ENCODE data around the gene RELL1. TPM values are rescaled to one million over a fixed set of nuclear protein-coding genes. Genes with fewer than 3 reads are reported as not detected.

Gene RELL1
- total RNA-seq, 1 donor from 2014 or later: 21.2 TPM

- H3K4me3 Mint-ChIP-seq (ENCODE audit: unreplicated experiment): no peak overlapping the region
- peaks cover 18% of the 10 kb centered on the region for H3K36me3 Mint-ChIP-seq (ENCODE audit: unreplicated experiment)
- H3K4me1 Mint-ChIP-seq (ENCODE audit: low read depth, unreplicated experiment): peaks cover 3% of the 10 kb centered on the region
- DNase-seq: no peak
- H3K9me3 Mint-ChIP-seq (ENCODE audit: unreplicated experiment): peaks cover 6% of the 10 kb centered on the region
- no peak for TF ChIP-seq CTCF (IDR thresholded peaks at IDR 0.05; ENCODE audit: partially characterized antibody, unreplicated experiment)
- H3K27me3 Mint-ChIP-seq (ENCODE audit: unreplicated experiment): peaks cover 4% of the 10 kb centered on the region
- no peak overlapping the region for H3K27ac Mint-ChIP-seq (ENCODE audit: unreplicated experiment)
These were observed 80.2 kb downstream of the RELL1 start for GRCh38 chr4:37605843-37606565.

GRCh38 chr4:37604461-37604860 lies 81.7 kb downstream of the RELL1 start:
- TF ChIP-seq CTCF (IDR thresholded peaks at IDR 0.05; ENCODE audit: partially characterized antibody, unreplicated experiment): no peak
- Mint-ChIP-seq H3K27ac (ENCODE audit: unreplicated experiment) (peak overlapping the region; percentile 2), H3K27me3 (ENCODE audit: unreplicated experiment) (peaks cover 4% of the 10 kb centered on the region), H3K4me3 (ENCODE audit: unreplicated experiment) (no peak overlapping the region), H3K36me3 (ENCODE audit: unreplicated experiment) (peaks cover 14% of the 10 kb centered on the region), H3K9me3 (ENCODE audit: unreplicated experiment) (peaks cover 4% of the 10 kb centered on the region), H3K4me1 (ENCODE audit: low read depth, unreplicated experiment) (peaks cover 3% of the 10 kb centered on the region)
- DNase-seq: no peak

- TF ChIP-seq CTCF (IDR thresholded peaks at IDR 0.05; ENCODE audit: partially characterized antibody, unreplicated experiment): no peak
- Mint-ChIP-seq H3K27ac (ENCODE audit: unreplicated experiment) (peak overlapping the region; percentile 2), H3K4me1 (ENCODE audit: low read depth, unreplicated experiment) (peaks cover 3% of the 10 kb centered on the region), H3K27me3 (ENCODE audit: unreplicated experiment) (peaks cover 7% of the 10 kb centered on the region), H3K36me3 (ENCODE audit: unreplicated experiment) (peaks cover 6% of the 10 kb centered on the region), H3K4me3 (ENCODE audit: unreplicated experiment) (no peak overlapping the region), H3K9me3 (ENCODE audit: unreplicated experiment) (peaks cover 3% of the 10 kb centered on the region)
- DNase-seq: no peak
These were observed 82.5 kb downstream of the RELL1 start for GRCh38 chr4:37603711-37604110.

GRCh38 chr4:37603070-37603468 lies 83.1 kb downstream of the RELL1 start:
- Mint-ChIP-seq H3K4me3 (ENCODE audit: unreplicated experiment) (no peak overlapping the region), H3K4me1 (ENCODE audit: low read depth, unreplicated experiment) (peaks cover 3% of the 10 kb centered on the region), H3K36me3 (ENCODE audit: unreplicated experiment) (peaks cover 5% of the 10 kb centered on the region), H3K27me3 (ENCODE audit: unreplicated experiment) (peaks cover 7% of the 10 kb centered on the region), H3K9me3 (ENCODE audit: unreplicated experiment) (peaks cover 3% of the 10 kb centered on the region), H3K27ac (ENCODE audit: unreplicated experiment) (peak overlapping the region; percentile 53)
- DNase-seq: peak; percentile 92
- peak; percentile 98 for TF ChIP-seq CTCF (IDR thresholded peaks at IDR 0.05; ENCODE audit: partially characterized antibody, unreplicated experiment)

- Mint-ChIP-seq H3K36me3 (ENCODE audit: unreplicated experiment) (peaks cover 5% of the 10 kb centered on the region), H3K4me1 (ENCODE audit: low read depth, unreplicated experiment) (peaks cover 3% of the 10 kb centered on the region), H3K9me3 (ENCODE audit: unreplicated experiment) (peaks cover 3% of the 10 kb centered on the region), H3K27me3 (ENCODE audit: unreplicated experiment) (peaks cover 7% of the 10 kb centered on the region), H3K4me3 (ENCODE audit: unreplicated experiment) (no peak overlapping the region), H3K27ac (ENCODE audit: unreplicated experiment) (no peak overlapping the region)
- TF ChIP-seq CTCF (IDR thresholded peaks at IDR 0.05; ENCODE audit: partially characterized antibody, unreplicated experiment): no peak
- DNase-seq: no peak
These were observed 83.6 kb downstream of the RELL1 start for GRCh38 chr4:37602454-37603069.

All from glutamatergic neuron (in vitro differentiated cells).